ENCODE data around the gene MACC1. TPM values are rescaled to one million over a fixed set of nuclear protein-coding genes. Genes with fewer than 3 reads are reported as not detected.

The MACC1 gene
- polyA plus RNA-seq, 3 donors from 2014 or later, result 0.03 to 1.6 TPM; not detected in 1

DNA sequence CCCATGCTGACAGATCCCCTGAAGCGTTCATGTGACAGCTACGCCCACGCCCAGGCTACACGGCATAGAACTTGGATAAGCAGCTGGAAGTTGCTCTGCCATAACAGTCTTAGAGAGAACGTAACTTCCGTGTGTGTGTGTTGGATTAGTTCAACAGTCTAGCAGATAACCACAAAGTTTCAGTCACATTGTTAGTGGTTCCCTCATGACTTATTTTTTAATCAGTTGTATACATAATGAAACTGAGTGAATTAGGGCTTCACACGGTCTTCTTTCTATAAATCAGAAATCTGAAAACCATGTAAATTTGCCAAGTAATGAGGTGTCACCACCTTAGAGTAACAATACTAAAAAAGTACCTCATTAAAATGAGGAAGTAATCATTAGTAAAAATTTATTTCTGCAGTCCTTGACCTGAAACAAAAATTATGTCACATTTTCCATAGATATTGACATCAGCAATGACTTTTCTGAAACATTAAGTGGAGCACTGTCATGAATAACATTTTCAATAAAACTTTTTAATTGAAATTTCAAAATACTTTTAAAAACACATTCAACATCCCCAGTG lies 21.7 kb upstream of the MACC1 start:
- no peaks in the 10 kb centered on the region for H3K4me1 Mint-ChIP-seq

DNA sequence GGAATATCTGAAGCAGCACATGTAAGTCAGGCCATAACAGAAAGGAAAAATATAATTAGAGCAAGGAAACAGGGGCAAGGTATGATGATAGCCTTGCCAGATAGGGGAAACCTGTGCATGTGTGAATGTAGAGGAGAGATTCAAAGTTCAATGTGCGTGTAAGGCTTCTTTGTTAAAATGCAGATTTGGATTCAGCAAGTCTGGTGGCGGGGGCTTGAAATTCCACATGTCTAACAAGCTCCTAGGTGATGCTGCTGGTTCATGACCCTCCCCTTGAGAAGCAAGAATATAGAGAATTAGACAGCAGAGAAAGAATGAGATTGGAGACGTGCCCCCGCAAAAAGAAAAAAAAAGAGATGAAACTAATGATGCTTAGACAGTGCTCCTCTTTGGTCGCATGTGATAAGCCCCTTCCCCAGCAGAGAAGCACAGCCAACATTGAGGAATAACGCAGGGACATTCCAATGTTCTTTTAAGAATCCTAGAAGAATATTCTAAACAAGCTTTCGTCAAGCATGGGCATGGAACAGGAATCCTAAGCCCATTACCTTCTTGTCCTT lies 21.1 kb upstream of the MACC1 start:
- no peak for DNase-seq
- H3K27me3 Mint-ChIP-seq (ENCODE audit: low read depth in 3 of 3), result no peaks in the 10 kb centered on the region
- no peaks in the 10 kb centered on the region for H3K4me1 Mint-ChIP-seq
- no peaks in the 10 kb centered on the region for H3K36me3 Mint-ChIP-seq
- H3K27ac Mint-ChIP-seq, result peak overlapping the region in 1 of 6 donors; percentile 46
- H3K4me3 Mint-ChIP-seq, result no peak overlapping the region
- peaks cover 0 to 6% (median 0%) of the 10 kb centered on the region in 6 donors for H3K9me3 Mint-ChIP-seq

More for the DNA sequence above, 21.7 kb upstream of the MACC1 start:
- Mint-ChIP-seq H3K4me3 (no peak overlapping the region), H3K27ac (peak overlapping the region in 1 of 6 donors; percentile 46), H3K36me3 (no peaks in the 10 kb centered on the region), H3K9me3 (peaks cover 0 to 6% (median under 1%) of the 10 kb centered on the region in 6 donors), H3K27me3 (ENCODE audit: low read depth in 3 of 3) (no peaks in the 10 kb centered on the region)
- DNase-seq, result peak in 1 of 3 donors; percentile 1

DNA sequence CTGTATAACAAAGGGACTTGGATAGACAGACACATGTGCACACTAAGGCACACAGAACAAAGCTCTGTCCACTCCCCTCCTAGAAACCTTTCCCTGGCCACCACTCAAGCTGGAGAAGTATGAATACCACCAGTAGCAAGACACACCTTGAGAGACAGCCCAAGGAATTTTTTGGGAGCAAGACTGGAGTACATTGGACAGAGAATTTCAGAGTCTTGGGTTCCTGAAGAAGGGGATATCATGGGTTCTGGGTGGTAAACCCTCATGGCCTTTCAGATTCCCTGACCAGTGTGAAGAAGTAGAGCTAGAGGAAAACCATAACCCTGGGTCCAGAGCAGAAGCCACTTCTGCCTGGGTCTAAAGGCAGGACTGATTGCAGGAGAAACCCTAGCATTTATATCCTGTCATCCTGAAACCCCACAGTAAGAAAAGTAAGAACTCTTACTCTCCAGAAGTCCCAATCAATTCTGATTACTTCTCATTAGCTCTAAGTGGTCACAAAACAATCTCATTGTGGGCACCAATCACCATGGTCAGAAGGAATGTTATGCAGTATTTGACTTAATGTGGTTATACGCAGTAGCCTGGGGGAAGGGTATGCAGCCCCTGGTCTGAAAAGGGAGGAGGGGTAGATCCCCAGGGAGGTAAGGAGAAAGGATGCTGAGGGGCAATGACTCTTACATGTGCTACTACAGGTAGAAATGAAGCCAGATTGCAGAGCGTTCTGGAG lies 20.4 kb upstream of the MACC1 start:
- no peaks in the 10 kb centered on the region for H3K36me3 Mint-ChIP-seq
- no peak overlapping the region for H3K27ac Mint-ChIP-seq
- DNase-seq, result no peak
- peaks cover 0 to 6% (median under 1%) of the 10 kb centered on the region in 6 donors for H3K9me3 Mint-ChIP-seq
- H3K4me3 Mint-ChIP-seq, result no peak overlapping the region
- H3K27me3 Mint-ChIP-seq (ENCODE audit: low read depth in 3 of 3), result no peaks in the 10 kb centered on the region
- H3K4me1 Mint-ChIP-seq, result no peaks in the 10 kb centered on the region

DNA sequence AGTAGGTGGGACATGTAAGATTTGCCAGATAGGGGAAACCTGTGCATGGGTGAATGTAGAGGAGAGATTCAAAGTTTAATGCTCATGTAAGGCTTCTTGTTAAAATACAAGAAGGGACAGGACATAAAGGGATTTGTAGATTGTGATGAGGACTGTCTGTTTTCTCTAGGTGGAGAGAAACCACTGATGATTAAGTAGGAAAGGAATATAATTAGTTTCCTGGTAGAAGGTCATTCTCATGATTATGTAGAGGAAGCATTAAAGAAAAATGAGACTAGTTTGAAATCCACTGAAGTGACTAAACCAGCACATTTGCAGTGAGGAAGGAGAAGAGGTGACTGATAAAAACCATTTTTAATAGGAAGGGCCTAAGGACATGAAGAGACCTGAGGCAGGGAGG lies 19.6 kb upstream of the MACC1 start:
- Mint-ChIP-seq H3K27ac (no peak overlapping the region), H3K4me1 (no peaks in the 10 kb centered on the region), H3K27me3 (ENCODE audit: low read depth in 3 of 3) (no peaks in the 10 kb centered on the region), H3K4me3 (no peak overlapping the region), H3K36me3 (no peaks in the 10 kb centered on the region), H3K9me3 (peaks cover 0 to 6% (median under 1%) of the 10 kb centered on the region in 6 donors)
- DNase-seq, result no peak

DNA sequence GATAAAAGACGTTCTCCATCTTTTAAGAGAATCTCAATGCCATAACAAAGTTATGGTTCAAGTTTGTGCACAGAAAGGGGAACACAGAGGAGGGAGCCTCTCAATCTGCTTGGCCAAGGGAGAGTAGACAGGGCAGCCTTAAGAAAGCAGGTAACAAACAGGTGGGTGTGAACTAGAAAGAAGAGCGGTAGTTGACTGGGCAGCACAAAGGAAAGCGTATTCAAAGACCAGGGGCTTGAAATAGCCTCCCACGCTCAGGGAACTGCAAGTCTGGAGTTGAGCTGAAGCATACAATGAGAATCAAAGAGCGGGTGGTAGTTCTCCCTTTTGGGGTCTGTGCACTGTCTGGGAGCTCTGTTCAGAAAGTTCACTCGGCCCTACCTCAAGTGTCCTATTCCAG lies 18.9 kb upstream of the MACC1 start:
- H3K9me3 Mint-ChIP-seq, result peaks cover 0 to 6% (median under 1%) of the 10 kb centered on the region in 6 donors
- no peak overlapping the region for H3K4me3 Mint-ChIP-seq
- H3K4me1 Mint-ChIP-seq, result no peaks in the 10 kb centered on the region
- DNase-seq, result no peak
- no peaks in the 10 kb centered on the region for H3K36me3 Mint-ChIP-seq
- no peak overlapping the region for H3K27ac Mint-ChIP-seq
- H3K27me3 Mint-ChIP-seq (ENCODE audit: low read depth in 3 of 3), result no peaks in the 10 kb centered on the region

DNA sequence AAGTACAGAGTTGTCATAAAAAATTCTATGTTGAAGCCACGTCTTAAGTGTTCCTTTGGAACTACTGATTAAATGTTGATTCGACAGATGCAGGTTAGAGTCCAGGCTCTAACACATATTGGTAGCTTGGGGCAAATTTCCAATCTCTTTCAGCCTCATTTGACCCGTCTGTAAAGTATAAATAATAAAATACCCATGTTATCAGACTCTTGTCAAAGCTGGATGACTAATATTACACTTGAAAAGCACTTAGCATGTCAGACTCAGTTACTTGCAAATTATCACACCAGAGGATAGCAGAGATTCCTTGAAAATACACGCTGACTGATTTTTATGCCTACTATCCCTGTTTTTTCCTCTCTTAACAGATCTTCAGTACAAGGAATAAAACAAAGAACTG lies 18.1 kb upstream of the MACC1 start:
- Mint-ChIP-seq H3K27ac (no peak overlapping the region), H3K9me3 (peaks cover 0 to 6% (median under 1%) of the 10 kb centered on the region in 6 donors), H3K4me3 (no peak overlapping the region), H3K4me1 (no peaks in the 10 kb centered on the region), H3K27me3 (ENCODE audit: low read depth in 3 of 3) (no peaks in the 10 kb centered on the region), H3K36me3 (no peaks in the 10 kb centered on the region)
- DNase-seq, result no peak

DNA sequence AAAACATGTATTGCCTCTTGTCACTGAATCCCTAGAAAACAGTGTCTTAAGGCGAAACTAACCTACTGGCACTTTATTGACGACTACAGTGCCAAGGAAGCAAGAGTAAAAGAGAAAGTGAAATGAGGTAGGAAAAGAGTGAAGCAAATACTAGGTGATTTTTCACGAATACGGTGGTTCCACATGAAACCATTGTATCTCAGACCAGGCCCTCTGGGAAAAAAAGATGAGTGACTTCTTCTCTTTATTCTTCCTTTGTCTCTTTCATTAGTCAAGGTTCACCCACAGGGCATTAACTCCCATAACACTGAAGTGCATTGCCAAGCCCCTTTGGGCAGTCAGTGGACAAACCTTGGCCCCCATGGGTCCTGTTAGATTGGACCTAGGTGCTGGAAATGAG lies 16.2 kb upstream of the MACC1 start:
- DNase-seq, result no peak
- no peak overlapping the region for H3K27ac Mint-ChIP-seq
- H3K4me1 Mint-ChIP-seq, result no peaks in the 10 kb centered on the region
- no peaks in the 10 kb centered on the region for H3K36me3 Mint-ChIP-seq
- H3K4me3 Mint-ChIP-seq, result no peak overlapping the region
- no peaks in the 10 kb centered on the region for H3K27me3 Mint-ChIP-seq (ENCODE audit: low read depth in 3 of 3)
- H3K9me3 Mint-ChIP-seq, result peaks cover 0 to 6% (median 0%) of the 10 kb centered on the region in 6 donors

DNA sequence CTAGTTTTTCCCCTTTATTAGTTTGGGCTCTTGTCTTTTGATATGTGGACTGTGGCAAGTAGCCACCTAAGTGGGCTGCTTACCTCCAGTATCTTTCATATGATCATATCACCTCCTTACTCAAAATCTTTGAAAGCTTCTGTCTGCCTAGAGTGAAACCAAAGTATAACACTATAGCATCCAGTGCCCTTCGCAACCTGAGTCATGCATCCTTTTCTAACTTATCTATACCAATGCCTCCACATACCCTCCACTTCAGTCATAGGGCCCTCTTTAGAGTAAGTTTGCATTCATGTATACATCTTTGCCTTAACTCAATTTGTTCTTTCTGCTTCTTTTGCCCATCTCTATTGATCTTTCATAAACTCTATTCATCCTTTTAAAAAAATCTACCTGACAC lies 15.7 kb upstream of the MACC1 start:
- no peak for DNase-seq
- Mint-ChIP-seq H3K4me1 (no peaks in the 10 kb centered on the region), H3K36me3 (no peaks in the 10 kb centered on the region), H3K27me3 (ENCODE audit: low read depth in 3 of 3) (no peaks in the 10 kb centered on the region), H3K27ac (no peak overlapping the region), H3K9me3 (peaks cover 0 to 6% (median 0%) of the 10 kb centered on the region in 6 donors), H3K4me3 (no peak overlapping the region)

DNA sequence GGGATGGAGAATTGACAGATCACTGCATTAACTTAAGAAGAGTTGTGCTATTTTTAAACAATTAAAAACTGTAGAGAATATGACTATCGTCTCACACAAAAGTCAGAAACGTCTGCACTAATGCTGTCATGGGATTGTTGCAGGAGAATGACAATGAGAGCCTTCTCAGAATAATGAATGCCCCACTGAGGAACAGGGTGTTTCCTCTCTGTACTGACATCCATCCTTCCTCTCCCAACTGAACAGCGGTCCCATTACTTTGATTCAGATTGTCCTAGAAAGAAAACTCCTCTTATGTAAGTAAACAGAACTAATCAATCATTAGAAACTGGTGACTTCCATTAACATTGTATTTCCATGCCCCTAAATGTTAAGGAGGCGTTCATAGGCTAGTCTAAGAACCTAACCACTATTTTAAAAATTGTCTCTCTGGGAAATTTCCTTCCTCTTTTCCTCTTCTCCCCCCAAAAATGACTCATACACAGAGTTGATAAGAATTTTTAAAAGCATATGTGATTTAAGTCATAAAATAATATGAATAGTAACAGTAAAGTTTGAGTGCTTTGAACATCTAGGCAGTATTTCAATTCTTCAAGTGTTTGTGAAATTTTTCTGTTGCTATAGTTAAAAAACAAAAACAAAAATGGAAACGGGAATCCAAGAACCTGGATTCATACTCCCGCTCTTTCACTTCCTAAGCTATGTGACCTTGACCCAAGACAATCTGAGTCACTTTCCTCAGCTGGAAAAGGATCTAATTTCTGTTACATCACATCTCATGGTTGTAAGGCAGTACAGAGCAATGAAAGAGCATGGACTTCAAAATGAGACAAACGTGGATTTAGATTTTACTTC lies 12.7 kb upstream of the MACC1 start:
- peaks cover 0 to 4% (median 0%) of the 10 kb centered on the region in 6 donors for H3K9me3 Mint-ChIP-seq
- H3K27me3 Mint-ChIP-seq (ENCODE audit: low read depth in 3 of 3), result peaks cover 0 to 3% (median 0%) of the 10 kb centered on the region in 3 donors
- H3K4me1 Mint-ChIP-seq, result peaks cover 0 to 2% of the 10 kb centered on the region in 2 donors
- no peak overlapping the region for H3K27ac Mint-ChIP-seq
- DNase-seq, result no peak
- no peaks in the 10 kb centered on the region for H3K36me3 Mint-ChIP-seq
- H3K4me3 Mint-ChIP-seq, result no peak overlapping the region

DNA sequence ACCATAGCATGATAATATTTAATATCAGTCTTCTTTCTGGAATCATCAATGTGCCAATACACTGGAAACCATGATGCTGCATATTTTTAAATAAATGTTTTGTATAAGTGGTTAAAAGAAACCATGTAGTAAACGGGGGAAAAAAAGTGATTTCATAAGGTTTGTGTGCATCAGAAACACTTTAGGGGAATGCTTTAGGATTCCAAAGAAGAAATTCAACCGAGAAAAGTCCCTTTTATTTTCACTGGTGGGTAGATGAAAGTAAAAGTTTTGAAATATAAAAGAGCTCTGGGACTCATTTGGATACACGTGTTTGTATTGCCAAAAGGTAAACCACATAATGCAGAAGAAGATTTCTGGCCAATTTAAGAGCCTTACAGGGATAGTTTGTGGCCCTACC lies 11.9 kb upstream of the MACC1 start:
- Mint-ChIP-seq H3K4me1 (peaks cover 0 to 2% of the 10 kb centered on the region in 2 donors), H3K36me3 (no peaks in the 10 kb centered on the region), H3K27ac (no peak overlapping the region), H3K27me3 (ENCODE audit: low read depth in 3 of 3) (peaks cover 0 to 3% (median 0%) of the 10 kb centered on the region in 3 donors), H3K9me3 (peaks cover 0 to 4% (median 0%) of the 10 kb centered on the region in 6 donors), H3K4me3 (no peak overlapping the region)
- no peak for DNase-seq

DNA sequence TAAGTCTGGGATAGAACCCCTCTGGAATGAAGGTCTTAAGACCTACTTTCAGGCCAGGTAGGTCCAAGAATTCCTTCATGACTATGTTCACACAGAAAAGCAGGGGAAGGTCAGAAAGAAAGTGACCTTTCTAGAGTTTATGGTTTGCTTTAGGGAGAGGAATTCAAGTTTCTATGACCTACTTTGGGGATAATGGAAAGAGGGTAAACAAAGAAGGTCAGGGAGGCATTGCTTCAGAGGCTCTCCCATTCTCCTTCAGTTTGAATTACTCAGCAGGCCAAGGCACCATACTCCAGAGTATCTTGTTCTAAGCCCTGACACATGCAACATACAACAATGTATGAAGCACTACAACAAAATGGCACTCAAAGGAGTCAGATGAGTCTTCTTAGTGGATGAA lies 11.5 kb upstream of the MACC1 start:
- H3K4me1 Mint-ChIP-seq, result peaks cover 0 to 2% of the 10 kb centered on the region in 2 donors
- peaks cover 0 to 3% (median 0%) of the 10 kb centered on the region in 3 donors for H3K27me3 Mint-ChIP-seq (ENCODE audit: low read depth in 3 of 3)
- no peaks in the 10 kb centered on the region for H3K36me3 Mint-ChIP-seq
- H3K9me3 Mint-ChIP-seq, result peaks cover 0 to 4% (median 0%) of the 10 kb centered on the region in 6 donors
- H3K4me3 Mint-ChIP-seq, result no peak overlapping the region
- DNase-seq, result no peak
- H3K27ac Mint-ChIP-seq, result no peak overlapping the region

DNA sequence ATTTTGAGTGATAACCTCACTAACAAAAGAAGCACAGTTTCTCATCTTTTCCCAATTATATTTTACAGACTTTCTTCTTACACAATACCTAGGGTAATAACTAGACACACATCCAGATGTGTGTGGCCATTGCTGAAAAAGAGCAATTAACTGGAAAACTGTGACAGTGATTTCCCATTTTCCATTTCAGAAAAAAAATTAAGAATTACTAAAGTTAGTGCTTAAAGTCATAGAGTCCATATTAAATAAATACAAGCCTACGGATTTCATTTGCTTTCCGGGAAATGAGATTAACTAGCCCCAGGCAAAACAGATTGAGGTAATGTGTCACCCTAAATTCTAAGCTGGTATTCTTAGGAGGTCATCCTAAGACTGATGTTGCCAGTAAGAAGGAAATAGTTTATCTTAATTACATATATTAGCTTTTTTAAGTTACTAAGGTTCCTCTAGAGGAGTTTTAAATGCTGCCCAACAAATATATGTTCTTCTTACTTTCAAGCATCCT lies 10.2 kb upstream of the MACC1 start:
- H3K9me3 Mint-ChIP-seq, result peaks cover 0 to 5% (median 0%) of the 10 kb centered on the region in 6 donors
- no peak for DNase-seq
- peaks cover 0 to 3% (median 2%) of the 10 kb centered on the region in 3 donors for H3K27me3 Mint-ChIP-seq (ENCODE audit: low read depth in 3 of 3)
- no peaks in the 10 kb centered on the region for H3K36me3 Mint-ChIP-seq
- no peak overlapping the region for H3K27ac Mint-ChIP-seq
- peaks cover 0 to 2% of the 10 kb centered on the region in 2 donors for H3K4me1 Mint-ChIP-seq
- no peak overlapping the region for H3K4me3 Mint-ChIP-seq

DNA sequence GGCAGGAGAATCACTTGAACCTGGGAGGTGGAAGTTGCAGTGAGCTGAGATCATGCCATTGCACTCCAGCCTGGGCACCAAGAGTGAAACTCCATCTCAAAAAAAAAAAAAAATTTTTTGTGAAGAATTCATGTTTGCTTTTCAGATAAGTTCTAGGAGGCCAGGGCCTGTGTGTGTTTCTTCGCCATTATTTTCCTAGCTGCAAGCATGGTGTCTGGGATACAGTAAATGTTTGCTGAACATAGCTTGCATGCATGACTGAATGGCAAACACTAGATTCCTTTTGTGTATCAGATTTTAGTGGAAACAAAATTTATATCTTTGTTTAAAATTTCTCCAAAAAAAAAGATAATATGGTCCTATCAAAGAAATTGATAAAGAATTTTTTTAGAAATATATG lies 9.7 kb upstream of the MACC1 start:
- Mint-ChIP-seq H3K4me1 (peaks cover 0 to 4% of the 10 kb centered on the region in 2 donors), H3K36me3 (no peaks in the 10 kb centered on the region), H3K27me3 (ENCODE audit: low read depth in 3 of 3) (peaks cover 0 to 3% (median 2%) of the 10 kb centered on the region in 3 donors), H3K27ac (no peak overlapping the region), H3K4me3 (no peak overlapping the region), H3K9me3 (peaks cover 0 to 5% (median 0%) of the 10 kb centered on the region in 6 donors)
- no peak for DNase-seq

Measured in immature natural killer cell (primary cell).